HL-60 (cell line): ENCODE results near the gene HNRNPL.

Source experiments
- DNase-seq, 2 experiments: peaks; one replicate each; pipeline ENCODE4 v3.0.0-alpha.2; 2010 to 2020; ENCODE audit warnings: low read depth in 1 of 2, low spot score in 1 of 2
- H3K27ac ChIP-seq: fragments of 250-450 bp; sonication (Bioruptor Pico); replicated peaks from 2 replicates; pipeline ENCODE4 v1.5.1; 2020; ENCODE audit warnings: mild to moderate bottlenecking, moderate library complexity
- H3K27me3 ChIP-seq: fragments of 250-450 bp; sonication (Bioruptor Pico); 2 replicates; pipeline ENCODE4 v1.5.1; 2021; ENCODE audit warnings: mild to moderate bottlenecking, moderate library complexity; ENCODE audit not compliant: insufficient read depth, poor library complexity, severe bottlenecking
- H3K4me3 ChIP-seq: replicated peaks from 2 replicates; pipeline ENCODE4 v1.5.1; 2011; ENCODE audit warnings: mild to moderate bottlenecking, control low read depth, low read length; ENCODE audit not compliant: insufficient read depth
- CTCF ChIP-seq: IDR thresholded peaks from one replicate; pipeline ENCODE4 v1.5.1; 2011; ENCODE audit warnings: low read length, control low read depth, inconsistent platforms; ENCODE audit not compliant: insufficient read depth
- GABPA ChIP-seq: IDR thresholded peaks from 2 replicates; pipeline ENCODE4 v1.6.1; 2012; ENCODE audit warnings: low read depth
- POLR2AphosphoS5 ChIP-seq: IDR thresholded peaks from 2 replicates; pipeline ENCODE4 v1.6.1; 2012; ENCODE audit warnings: low read depth
- REST ChIP-seq: IDR thresholded peaks from 2 replicates; pipeline ENCODE4 v1.6.1; 2012; ENCODE audit warnings: low read depth; ENCODE audit not compliant: insufficient replicate concordance
- SPI1 ChIP-seq: IDR thresholded peaks from 2 replicates; pipeline ENCODE4 v1.6.1; 2012; ENCODE audit warnings: low read depth, mild to moderate bottlenecking, borderline replicate concordance

Gene HNRNPL

GRCh38 chr19:38846097-38846496, 3.7 kb downstream of the HNRNPL start:
- no peak overlapping the region for H3K4me3 ChIP-seq
- no peaks in the 10 kb centered on the region for H3K27me3 ChIP-seq
- H3K27ac ChIP-seq: no peak overlapping the region
- TF ChIP-seq SPI1 (no peak), GABPA (no peak), POLR2AphosphoS5 (no peak), REST (no peak), CTCF (no peak)
- no peak for DNase-seq

- TF ChIP-seq POLR2AphosphoS5: no peak; the same call in 1 of the 2 replicates
- TF ChIP-seq REST: no peak
- TF ChIP-seq SPI1: no peak
- no peak for TF ChIP-seq GABPA
- no peak for TF ChIP-seq CTCF
- H3K4me3 ChIP-seq: no peak overlapping the region
- H3K27me3 ChIP-seq: no peaks in the 10 kb centered on the region
- no peak overlapping the region for H3K27ac ChIP-seq
- no peak for DNase-seq
Observed at GRCh38 chr19:38845374-38846024, 4.3 kb downstream of the HNRNPL start.

GRCh38 chr19:38844093-38844686, 5.6 kb downstream of the HNRNPL start:
- DNase-seq: no peak
- TF ChIP-seq REST: no peak
- TF ChIP-seq CTCF: no peak
- no peak for TF ChIP-seq GABPA
- no peak for TF ChIP-seq SPI1
- TF ChIP-seq POLR2AphosphoS5: no peak
- Histone ChIP-seq H3K27ac (no peak overlapping the region), H3K27me3 (no peaks in the 10 kb centered on the region), H3K4me3 (no peak overlapping the region)
